HEK293 (cell line): ENCODE data around the gene OR7C1.
A peak's percentile ranks its signal among the peaks of the same experiment; 100 is the strongest.

Experiments used
- CTCF ChIA-PET: fragments of 350-600 bp; formaldehyde crosslinking; extraction: SDS; loops from one replicate; lab custom pipeline; 2021; ENCODE audit warnings: antibody characterized with exemption; lab: Yijun Ruan, JAX
- POLR2A ChIA-PET: fragments of 300-600 bp; formaldehyde crosslinking; extraction: SDS; loops from one replicate; lab custom pipeline; 2020; ENCODE audit warnings: antibody characterized with exemption, inconsistent platforms; lab: Yijun Ruan, JAX
- H3K27ac ChIP-seq: fragments of 200-500 bp; sonication (Bioruptor generic); 2 replicates; pipeline ENCODE4 v1.5.1; 2014; ENCODE audit warnings: low read depth, low read length, control low read depth, inconsistent platforms; ENCODE audit errors: extremely low read depth
- H3K36me3 ChIP-seq, 2 experiments: fragments of 200-500 bp in 1 of 2; sonication (Bioruptor generic) in 1 of 2; 1 replicate in 1 of 2; 2 replicates in 1 of 2; pipeline ENCODE4 v1.5.1; 2014 to 2017; ENCODE audit warnings: inconsistent platforms in 2 of 2, low read length in 2 of 2; ENCODE audit not compliant: control insufficient read depth in 2 of 2, insufficient read depth in 1 of 2
- H3K4me1 ChIP-seq: fragments of 200-500 bp; sonication (Bioruptor generic); 2 replicates; pipeline ENCODE4 v1.5.1; 2014; ENCODE audit warnings: mild to moderate bottlenecking, low read length, inconsistent platforms; ENCODE audit not compliant: control insufficient read depth, insufficient read depth
- H3K4me3 ChIP-seq: 2 replicates; pipeline ENCODE4 v1.5.1; 2011; ENCODE audit warnings: low read depth, mild to moderate bottlenecking, control low read depth, low read length, moderate library complexity
- H3K9me3 ChIP-seq: fragments of 200-500 bp; sonication (Bioruptor generic); 2 replicates; pipeline ENCODE4 v1.5.1; 2014; ENCODE audit warnings: low read depth, low read length, inconsistent platforms; ENCODE audit not compliant: control insufficient read depth, insufficient read depth
- GLI2 ChIP-seq: fragments of 450-650 bp; formaldehyde crosslinking; IDR thresholded peaks from 2 replicates; pipeline ENCODE4; 2017; ENCODE audit warnings: missing biosample characterization, missing genetic modification characterization, low read depth, borderline replicate concordance
- KLF10 ChIP-seq: fragments of 450-650 bp; IDR thresholded peaks from 2 replicates; pipeline ENCODE4 v1.5.1; 2018; ENCODE audit warnings: missing biosample characterization, mild to moderate bottlenecking, missing genetic modification characterization
- SCRT2 ChIP-seq: fragments of 450-650 bp; formaldehyde crosslinking; IDR thresholded peaks from 2 replicates; pipeline ENCODE4 v1.5.1; 2016; ENCODE audit warnings: missing biosample characterization, missing genetic modification characterization
- TRIM28 ChIP-seq: IDR thresholded peaks from 2 replicates; pipeline ENCODE4 v1.6.1; 2011; ENCODE audit warnings: low read length, control low read depth, borderline replicate concordance
- ZBTB17 ChIP-seq: fragments of 450-650 bp; formaldehyde crosslinking; IDR thresholded peaks from 2 replicates; pipeline ENCODE4 v1.5.1; 2016; ENCODE audit warnings: missing biosample characterization, missing genetic modification characterization
- ZBTB20 ChIP-seq: fragments of 450-650 bp; formaldehyde crosslinking; IDR thresholded peaks from 2 replicates; pipeline ENCODE4 v1.5.1; 2016; ENCODE audit warnings: missing biosample characterization, missing genetic modification characterization
- ZNF112 ChIP-seq: fragments of 450-650 bp; formaldehyde crosslinking; IDR thresholded peaks from 2 replicates; pipeline ENCODE4 v1.5.0; 2017; ENCODE audit warnings: missing biosample characterization, missing genetic modification characterization
- ZNF114 ChIP-seq: fragments of 450-650 bp; formaldehyde crosslinking; IDR thresholded peaks from 2 replicates; pipeline ENCODE4 v1.5.0; 2017; ENCODE audit warnings: missing biosample characterization, missing genetic modification characterization
- ZNF121 ChIP-seq: fragments of 450-650 bp; formaldehyde crosslinking; IDR thresholded peaks from 2 replicates; pipeline ENCODE4 v1.5.1; 2016; ENCODE audit warnings: missing biosample characterization, missing genetic modification characterization
- ZNF169 ChIP-seq: fragments of 450-650 bp; formaldehyde crosslinking; IDR thresholded peaks from 2 replicates; pipeline ENCODE4 v1.5.1; 2016; ENCODE audit warnings: missing biosample characterization, missing genetic modification characterization
- ZNF19 ChIP-seq: fragments of 450-650 bp; formaldehyde crosslinking; IDR thresholded peaks from 2 replicates; pipeline ENCODE4; 2016; ENCODE audit warnings: missing biosample characterization, missing genetic modification characterization, low read depth
- ZNF2 ChIP-seq: fragments of 450-650 bp; formaldehyde crosslinking; IDR thresholded peaks from 2 replicates; pipeline ENCODE4 v1.5.1; 2016; ENCODE audit warnings: missing biosample characterization, missing genetic modification characterization
- ZNF510 ChIP-seq: fragments of 450-650 bp; formaldehyde crosslinking; IDR thresholded peaks from 2 replicates; pipeline ENCODE4 v1.5.1; 2018; ENCODE audit warnings: mild to moderate bottlenecking, missing genetic modification characterization, missing biosample characterization; ENCODE audit not compliant: insufficient replicate concordance
- ZNF548 ChIP-seq: fragments of 450-650 bp; formaldehyde crosslinking; IDR thresholded peaks from 2 replicates; pipeline ENCODE4 v1.5.1; 2016; ENCODE audit warnings: missing biosample characterization, missing genetic modification characterization
- ZNF585B ChIP-seq: fragments of 450-650 bp; formaldehyde crosslinking; IDR thresholded peaks from 2 replicates; pipeline ENCODE4 v1.5.1; 2016; ENCODE audit warnings: missing biosample characterization, missing genetic modification characterization
- ZNF596 ChIP-seq: fragments of 450-650 bp; IDR thresholded peaks from 2 replicates; pipeline ENCODE4 v1.5.0; 2018; ENCODE audit warnings: missing biosample characterization, mild to moderate bottlenecking, missing genetic modification characterization, moderate library complexity
- TF ChIP-seq, protein P1 (sequence below): fragments of 450-650 bp; formaldehyde crosslinking; IDR thresholded peaks from 2 replicates; pipeline ENCODE4 v1.5.1; 2016; ENCODE audit warnings: missing biosample characterization, missing genetic modification characterization, borderline replicate concordance
- TF ChIP-seq, protein P2 (sequence below): fragments of 450-650 bp; formaldehyde crosslinking; IDR thresholded peaks from 2 replicates; pipeline ENCODE4 v1.5.1; 2016; ENCODE audit warnings: missing biosample characterization, missing genetic modification characterization
- TF ChIP-seq, protein P3 (sequence below): fragments of 450-650 bp; formaldehyde crosslinking; IDR thresholded peaks from 2 replicates; pipeline ENCODE4 v1.5.1; 2016; ENCODE audit warnings: missing biosample characterization, missing genetic modification characterization

Gene OR7C1

DNA sequence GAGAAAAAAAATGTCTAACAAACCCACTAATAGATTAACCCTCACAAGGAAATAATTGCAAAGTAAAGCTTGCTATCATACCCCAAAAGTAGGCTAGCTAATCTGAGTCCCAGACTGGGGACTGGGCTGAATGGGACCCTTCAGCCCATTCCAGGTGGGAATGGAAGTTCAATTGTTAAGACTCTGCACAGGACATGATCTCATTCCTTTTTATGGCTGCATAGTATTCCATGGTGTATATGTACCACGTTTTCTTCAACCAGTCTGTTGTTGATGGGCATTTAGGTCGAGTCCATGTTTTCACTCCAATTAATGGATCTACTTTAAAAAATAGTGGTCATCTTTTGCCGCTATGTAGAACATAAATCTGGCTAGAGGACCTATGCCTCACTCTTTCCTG lies 17.9 kb downstream of the OR7C1 start (continued):
- TF ChIP-seq, protein P1, sequence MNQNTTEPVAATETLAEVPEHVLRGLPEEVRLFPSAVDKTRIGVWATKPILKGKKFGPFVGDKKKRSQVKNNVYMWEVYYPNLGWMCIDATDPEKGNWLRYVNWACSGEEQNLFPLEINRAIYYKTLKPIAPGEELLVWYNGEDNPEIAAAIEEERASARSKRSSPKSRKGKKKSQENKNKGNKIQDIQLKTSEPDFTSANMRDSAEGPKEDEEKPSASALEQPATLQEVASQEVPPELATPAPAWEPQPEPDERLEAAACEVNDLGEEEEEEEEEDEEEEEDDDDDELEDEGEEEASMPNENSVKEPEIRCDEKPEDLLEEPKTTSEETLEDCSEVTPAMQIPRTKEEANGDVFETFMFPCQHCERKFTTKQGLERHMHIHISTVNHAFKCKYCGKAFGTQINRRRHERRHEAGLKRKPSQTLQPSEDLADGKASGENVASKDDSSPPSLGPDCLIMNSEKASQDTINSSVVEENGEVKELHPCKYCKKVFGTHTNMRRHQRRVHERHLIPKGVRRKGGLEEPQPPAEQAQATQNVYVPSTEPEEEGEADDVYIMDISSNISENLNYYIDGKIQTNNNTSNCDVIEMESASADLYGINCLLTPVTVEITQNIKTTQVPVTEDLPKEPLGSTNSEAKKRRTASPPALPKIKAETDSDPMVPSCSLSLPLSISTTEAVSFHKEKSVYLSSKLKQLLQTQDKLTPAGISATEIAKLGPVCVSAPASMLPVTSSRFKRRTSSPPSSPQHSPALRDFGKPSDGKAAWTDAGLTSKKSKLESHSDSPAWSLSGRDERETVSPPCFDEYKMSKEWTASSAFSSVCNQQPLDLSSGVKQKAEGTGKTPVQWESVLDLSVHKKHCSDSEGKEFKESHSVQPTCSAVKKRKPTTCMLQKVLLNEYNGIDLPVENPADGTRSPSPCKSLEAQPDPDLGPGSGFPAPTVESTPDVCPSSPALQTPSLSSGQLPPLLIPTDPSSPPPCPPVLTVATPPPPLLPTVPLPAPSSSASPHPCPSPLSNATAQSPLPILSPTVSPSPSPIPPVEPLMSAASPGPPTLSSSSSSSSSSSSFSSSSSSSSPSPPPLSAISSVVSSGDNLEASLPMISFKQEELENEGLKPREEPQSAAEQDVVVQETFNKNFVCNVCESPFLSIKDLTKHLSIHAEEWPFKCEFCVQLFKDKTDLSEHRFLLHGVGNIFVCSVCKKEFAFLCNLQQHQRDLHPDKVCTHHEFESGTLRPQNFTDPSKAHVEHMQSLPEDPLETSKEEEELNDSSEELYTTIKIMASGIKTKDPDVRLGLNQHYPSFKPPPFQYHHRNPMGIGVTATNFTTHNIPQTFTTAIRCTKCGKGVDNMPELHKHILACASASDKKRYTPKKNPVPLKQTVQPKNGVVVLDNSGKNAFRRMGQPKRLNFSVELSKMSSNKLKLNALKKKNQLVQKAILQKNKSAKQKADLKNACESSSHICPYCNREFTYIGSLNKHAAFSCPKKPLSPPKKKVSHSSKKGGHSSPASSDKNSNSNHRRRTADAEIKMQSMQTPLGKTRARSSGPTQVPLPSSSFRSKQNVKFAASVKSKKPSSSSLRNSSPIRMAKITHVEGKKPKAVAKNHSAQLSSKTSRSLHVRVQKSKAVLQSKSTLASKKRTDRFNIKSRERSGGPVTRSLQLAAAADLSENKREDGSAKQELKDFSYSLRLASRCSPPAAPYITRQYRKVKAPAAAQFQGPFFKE (tag by site-specific recombination) = no peak

DNA sequence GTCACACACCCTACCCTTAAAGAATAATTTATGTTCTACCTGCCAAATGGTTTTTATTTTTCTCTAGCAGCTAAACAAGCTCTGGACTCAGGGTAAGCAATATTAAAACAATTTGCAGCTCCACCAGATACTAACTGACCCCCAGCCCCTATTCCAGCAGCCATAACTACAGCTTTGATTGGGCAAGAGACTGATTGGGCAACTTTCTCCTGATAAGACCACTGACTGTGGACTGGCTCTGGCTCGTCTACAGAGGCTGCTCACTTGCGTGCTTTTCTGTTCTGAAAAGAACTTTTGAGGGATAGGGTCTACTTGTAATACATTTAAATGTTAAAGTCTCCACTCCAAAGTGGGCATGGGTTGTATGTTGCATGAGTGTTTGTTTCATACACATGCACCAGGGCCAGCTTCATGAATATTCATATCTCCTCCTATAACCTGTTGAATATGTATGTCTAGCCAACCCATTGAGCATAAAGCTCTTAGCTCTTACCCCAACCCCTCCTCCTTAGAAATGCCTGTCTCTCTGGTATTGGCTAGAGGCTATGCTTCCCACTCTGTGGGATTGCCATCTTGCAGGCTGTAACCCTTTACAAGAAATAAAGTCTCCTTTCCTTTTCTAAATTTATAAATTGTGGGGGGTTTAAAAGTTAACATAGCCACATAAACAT lies 19.9 kb downstream of the OR7C1 start:
- ChIA-PET POLR2A (no interaction called here), CTCF (no interaction called here)
- H3K27ac ChIP-seq = no peak overlapping the region
- H3K36me3 ChIP-seq = no peaks in the 10 kb centered on the region
- TF ChIP-seq GLI2 (tag by site-specific recombination) (no peak), ZNF114 (tag by site-specific recombination) (no peak), ZNF548 (no peak), SCRT2 (peak; percentile 21; the same call in 1 of the 2 replicates)
- TF ChIP-seq, all 188 proteins: peak for 1
- Histone ChIP-seq H3K9me3 (no peaks in the 10 kb centered on the region), H3K4me3 (no peak overlapping the region), H3K4me1 (no peaks in the 10 kb centered on the region)

DNA sequence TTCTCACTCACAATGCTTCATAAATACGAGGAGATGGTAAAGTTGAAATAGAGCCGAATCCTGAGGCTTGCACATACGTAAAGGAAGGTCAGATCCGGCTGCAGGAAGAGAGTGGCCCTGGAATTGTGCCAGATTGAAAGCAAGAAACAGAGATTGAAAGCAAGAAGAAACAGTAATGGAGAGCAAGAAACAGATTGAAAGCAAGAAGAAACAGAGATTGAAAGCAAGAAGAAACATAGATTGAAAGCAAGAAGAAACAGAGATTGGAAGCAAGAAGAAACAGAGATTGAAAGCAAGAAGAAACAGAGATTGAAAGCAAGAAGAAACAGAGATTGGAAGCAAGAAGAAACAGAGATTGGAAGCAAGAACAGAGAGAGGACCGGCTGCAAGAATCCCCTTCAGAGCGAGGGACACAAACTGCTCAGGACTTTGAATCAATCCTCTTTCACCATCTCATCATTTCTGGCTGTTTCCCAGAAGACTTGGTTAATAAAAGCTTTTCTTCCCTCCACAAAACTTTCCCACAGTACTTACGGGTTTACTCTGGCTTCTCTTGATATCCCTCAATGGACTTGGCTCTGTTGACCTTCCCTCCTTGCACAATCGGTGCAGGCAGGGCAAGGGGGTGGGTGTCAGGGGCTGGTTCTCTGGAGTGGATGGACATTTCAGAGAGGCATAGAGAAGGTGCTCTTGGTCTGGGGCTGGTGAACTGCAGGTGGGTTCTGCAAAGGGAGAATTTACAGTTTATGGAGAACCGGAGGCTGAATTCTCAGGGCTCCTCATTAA lies 25.5 kb downstream of the OR7C1 start:
- H3K27ac ChIP-seq = no peak overlapping the region
- ChIA-PET CTCF (no interaction called here), POLR2A (no interaction called here)
- H3K4me3 ChIP-seq = no peak overlapping the region
- peak; percentile 47; the same call in 1 of the 2 replicates for TF ChIP-seq ZBTB17 (tag by site-specific recombination)
- TF ChIP-seq ZNF112 = no peak
- TF ChIP-seq GLI2 (tag by site-specific recombination) = no peak
- TF ChIP-seq ZNF169 (tag by site-specific recombination) = no peak
- TF ChIP-seq ZNF121 (tag by site-specific recombination) = no peak
- H3K9me3 ChIP-seq = no peaks in the 10 kb centered on the region
- H3K4me1 ChIP-seq = no peaks in the 10 kb centered on the region
- H3K36me3 ChIP-seq = no peaks in the 10 kb centered on the region

DNA sequence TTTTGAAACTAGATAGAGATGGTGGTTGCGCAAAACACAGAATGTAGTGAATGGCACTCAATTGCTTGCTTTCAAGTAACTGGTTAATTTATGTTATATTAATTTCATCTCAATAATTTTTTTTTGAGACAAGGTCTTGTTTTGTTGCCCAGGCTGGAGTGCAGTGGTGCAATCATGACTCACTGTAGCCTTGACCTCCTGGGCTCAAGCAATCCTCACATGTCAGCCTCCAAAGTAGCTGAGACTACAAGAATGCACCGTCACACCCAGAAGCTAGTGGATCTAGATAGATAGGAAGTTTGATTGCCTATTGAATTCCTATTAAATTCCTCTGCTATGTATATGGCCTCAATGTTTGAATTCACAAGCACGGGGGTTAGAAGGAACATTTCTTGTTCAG lies 30.2 kb downstream of the OR7C1 start:
- no peaks in the 10 kb centered on the region for H3K36me3 ChIP-seq
- H3K4me1 ChIP-seq = no peaks in the 10 kb centered on the region
- ChIA-PET CTCF (interaction anchor here (0.8 kb wide), 1 partner anchor 113 kb away, joined by 3 read pairs; no protein-coding TSS in a partner anchor), POLR2A (no interaction called here)
- no peak overlapping the region for H3K27ac ChIP-seq
- no peak overlapping the region for H3K4me3 ChIP-seq
- no peaks in the 10 kb centered on the region for H3K9me3 ChIP-seq
- TF ChIP-seq ZBTB20 (tag by site-specific recombination) (no peak), KLF10 (tag by site-specific recombination) (no peak), TRIM28 (no peak), ZNF510 (tag by site-specific recombination) (no peak), ZNF19 (no peak), ZNF585B (tag by site-specific recombination) (no peak), ZNF2 (tag by site-specific recombination) (no peak), ZNF596 (tag by site-specific recombination) (no peak)
- TF ChIP-seq, protein P2, sequence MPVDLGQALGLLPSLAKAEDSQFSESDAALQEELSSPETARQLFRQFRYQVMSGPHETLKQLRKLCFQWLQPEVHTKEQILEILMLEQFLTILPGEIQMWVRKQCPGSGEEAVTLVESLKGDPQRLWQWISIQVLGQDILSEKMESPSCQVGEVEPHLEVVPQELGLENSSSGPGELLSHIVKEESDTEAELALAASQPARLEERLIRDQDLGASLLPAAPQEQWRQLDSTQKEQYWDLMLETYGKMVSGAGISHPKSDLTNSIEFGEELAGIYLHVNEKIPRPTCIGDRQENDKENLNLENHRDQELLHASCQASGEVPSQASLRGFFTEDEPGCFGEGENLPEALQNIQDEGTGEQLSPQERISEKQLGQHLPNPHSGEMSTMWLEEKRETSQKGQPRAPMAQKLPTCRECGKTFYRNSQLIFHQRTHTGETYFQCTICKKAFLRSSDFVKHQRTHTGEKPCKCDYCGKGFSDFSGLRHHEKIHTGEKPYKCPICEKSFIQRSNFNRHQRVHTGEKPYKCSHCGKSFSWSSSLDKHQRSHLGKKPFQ (tag by site-specific recombination) = no peak
- TF ChIP-seq, protein P3, sequence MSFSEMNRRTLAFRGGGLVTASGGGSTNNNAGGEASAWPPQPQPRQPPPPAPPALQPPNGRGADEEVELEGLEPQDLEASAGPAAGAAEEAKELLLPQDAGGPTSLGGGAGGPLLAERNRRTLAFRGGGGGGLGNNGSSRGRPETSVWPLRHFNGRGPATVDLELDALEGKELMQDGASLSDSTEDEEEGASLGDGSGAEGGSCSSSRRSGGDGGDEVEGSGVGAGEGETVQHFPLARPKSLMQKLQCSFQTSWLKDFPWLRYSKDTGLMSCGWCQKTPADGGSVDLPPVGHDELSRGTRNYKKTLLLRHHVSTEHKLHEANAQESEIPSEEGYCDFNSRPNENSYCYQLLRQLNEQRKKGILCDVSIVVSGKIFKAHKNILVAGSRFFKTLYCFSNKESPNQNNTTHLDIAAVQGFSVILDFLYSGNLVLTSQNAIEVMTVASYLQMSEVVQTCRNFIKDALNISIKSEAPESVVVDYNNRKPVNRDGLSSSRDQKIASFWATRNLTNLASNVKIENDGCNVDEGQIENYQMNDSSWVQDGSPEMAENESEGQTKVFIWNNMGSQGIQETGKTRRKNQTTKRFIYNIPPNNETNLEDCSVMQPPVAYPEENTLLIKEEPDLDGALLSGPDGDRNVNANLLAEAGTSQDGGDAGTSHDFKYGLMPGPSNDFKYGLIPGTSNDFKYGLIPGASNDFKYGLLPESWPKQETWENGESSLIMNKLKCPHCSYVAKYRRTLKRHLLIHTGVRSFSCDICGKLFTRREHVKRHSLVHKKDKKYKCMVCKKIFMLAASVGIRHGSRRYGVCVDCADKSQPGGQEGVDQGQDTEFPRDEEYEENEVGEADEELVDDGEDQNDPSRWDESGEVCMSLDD = no peak
